Measurements from ENCODE around the gene MIOX. TPM values are rescaled to one million over a fixed set of nuclear protein-coding genes. Genes with fewer than 3 reads are reported as not detected.

The MIOX gene
- total RNA-seq, 1 donor from 2014 or later, result not detected

DNA sequence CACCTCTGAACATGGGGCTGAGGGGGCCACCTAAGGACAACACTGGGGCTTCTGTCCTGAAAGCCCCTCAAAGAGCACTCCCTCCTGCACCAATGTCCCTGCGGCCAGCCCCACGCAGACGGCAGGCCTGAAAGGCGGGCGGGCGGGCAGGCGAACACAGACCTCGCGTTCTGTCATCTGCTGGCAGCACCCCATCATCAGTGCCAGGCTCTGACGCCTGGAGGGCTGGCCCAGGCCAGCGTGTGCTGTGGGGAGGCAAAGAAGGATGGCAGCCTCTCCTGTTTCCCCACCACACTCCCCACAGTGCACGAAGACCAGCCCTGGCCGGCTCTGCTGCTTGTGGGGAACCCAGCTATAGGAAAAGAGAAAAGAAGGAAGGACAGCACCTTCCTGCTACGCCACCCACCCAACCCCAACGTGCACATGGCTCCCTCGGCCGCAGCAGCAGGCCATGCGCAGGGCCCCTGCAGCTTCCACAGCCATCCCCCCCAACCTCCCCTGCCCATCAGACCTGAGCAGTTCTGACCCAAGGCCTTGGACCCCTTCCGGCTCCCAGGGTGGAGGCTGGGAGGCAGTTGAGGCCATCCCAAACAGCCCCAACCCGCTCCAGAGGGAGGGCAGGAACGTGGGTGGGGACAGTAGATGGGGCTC lies 15.3 kb upstream of the MIOX start:
- peak overlapping the region; percentile 55 for H3K4me3 Mint-ChIP-seq (ENCODE audit: low read depth)
- peaks cover 50% of the 10 kb centered on the region for H3K4me1 Mint-ChIP-seq (ENCODE audit: low read depth)
- no peaks in the 10 kb centered on the region for H3K27me3 Mint-ChIP-seq (ENCODE audit: low read depth)
- peaks cover 17% of the 10 kb centered on the region for H3K36me3 Mint-ChIP-seq (ENCODE audit: low read depth)
- intact Hi-C loops (cut with micrococcal nuclease), result loop anchor here (5.0 kb wide), 1 partner anchor 56 kb away; the partner anchor contains the start of gene SCO2
- H3K9me3 Mint-ChIP-seq, result no peaks in the 10 kb centered on the region
- H3K27ac Mint-ChIP-seq, result peak overlapping the region; percentile 83
- no peak for DNase-seq (ENCODE audit: low spot score)

DNA sequence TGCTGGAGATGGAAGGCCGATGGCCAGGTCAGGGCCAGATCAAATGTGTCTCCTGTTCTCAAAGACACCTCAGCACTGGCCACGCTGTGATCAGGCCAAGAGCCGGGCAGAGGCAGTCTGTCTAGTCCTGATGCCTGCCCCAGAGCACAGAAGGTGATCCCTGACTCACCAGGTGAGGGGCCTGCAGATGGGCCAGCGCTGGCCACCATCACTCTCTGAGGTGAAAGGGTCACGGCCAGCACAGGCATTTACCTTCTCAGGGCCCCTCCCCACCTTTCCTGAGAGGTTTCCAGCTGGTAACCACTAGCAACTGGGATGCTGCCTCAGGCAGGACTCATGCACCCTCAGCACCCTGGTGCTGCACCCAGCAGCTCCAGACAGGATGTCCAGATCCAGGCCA lies 14.7 kb upstream of the MIOX start:
- peaks cover 47% of the 10 kb centered on the region for H3K4me1 Mint-ChIP-seq (ENCODE audit: low read depth)
- intact Hi-C loops (cut with micrococcal nuclease), result loop anchor here (5.0 kb wide), 1 partner anchor 55 kb away; the partner anchor contains the start of gene SCO2
- H3K27ac Mint-ChIP-seq, result no peak overlapping the region
- H3K9me3 Mint-ChIP-seq, result no peaks in the 10 kb centered on the region
- no peak for DNase-seq (ENCODE audit: low spot score)
- peaks cover 10% of the 10 kb centered on the region for H3K36me3 Mint-ChIP-seq (ENCODE audit: low read depth)
- H3K4me3 Mint-ChIP-seq (ENCODE audit: low read depth), result peak overlapping the region; percentile 38
- no peaks in the 10 kb centered on the region for H3K27me3 Mint-ChIP-seq (ENCODE audit: low read depth)

DNA sequence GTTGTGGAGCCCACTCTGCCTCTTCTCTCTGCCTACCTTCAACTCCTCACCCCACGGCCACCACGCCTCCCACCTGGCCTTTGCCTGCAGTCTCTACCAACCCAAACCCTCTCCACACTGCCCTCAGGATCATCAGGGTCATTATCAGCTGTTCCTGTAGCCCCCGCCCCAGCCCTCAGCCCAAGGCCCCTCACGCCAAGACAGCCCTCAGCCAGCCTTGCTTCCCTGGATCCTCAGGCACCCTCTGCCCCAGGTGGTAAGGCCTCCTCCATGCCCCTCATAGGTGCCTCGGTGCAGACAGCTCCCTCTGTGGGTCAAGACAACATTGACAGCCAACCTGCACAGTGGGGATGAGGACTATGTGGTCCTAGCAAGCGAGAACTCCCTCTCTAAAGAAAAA lies 13.6 kb upstream of the MIOX start:
- H3K9me3 Mint-ChIP-seq, result no peaks in the 10 kb centered on the region
- DNase-seq (ENCODE audit: low spot score), result no peak
- peak overlapping the region; percentile 66 for H3K27ac Mint-ChIP-seq
- H3K36me3 Mint-ChIP-seq (ENCODE audit: low read depth), result peaks cover 9% of the 10 kb centered on the region
- intact Hi-C loops (cut with micrococcal nuclease), result loop anchor here (5.0 kb wide), 1 partner anchor 54 kb away; the partner anchor contains the start of gene SCO2
- no peaks in the 10 kb centered on the region for H3K27me3 Mint-ChIP-seq (ENCODE audit: low read depth)
- peaks cover 46% of the 10 kb centered on the region for H3K4me1 Mint-ChIP-seq (ENCODE audit: low read depth)
- peak overlapping the region; percentile 96 for H3K4me3 Mint-ChIP-seq (ENCODE audit: low read depth)

DNA sequence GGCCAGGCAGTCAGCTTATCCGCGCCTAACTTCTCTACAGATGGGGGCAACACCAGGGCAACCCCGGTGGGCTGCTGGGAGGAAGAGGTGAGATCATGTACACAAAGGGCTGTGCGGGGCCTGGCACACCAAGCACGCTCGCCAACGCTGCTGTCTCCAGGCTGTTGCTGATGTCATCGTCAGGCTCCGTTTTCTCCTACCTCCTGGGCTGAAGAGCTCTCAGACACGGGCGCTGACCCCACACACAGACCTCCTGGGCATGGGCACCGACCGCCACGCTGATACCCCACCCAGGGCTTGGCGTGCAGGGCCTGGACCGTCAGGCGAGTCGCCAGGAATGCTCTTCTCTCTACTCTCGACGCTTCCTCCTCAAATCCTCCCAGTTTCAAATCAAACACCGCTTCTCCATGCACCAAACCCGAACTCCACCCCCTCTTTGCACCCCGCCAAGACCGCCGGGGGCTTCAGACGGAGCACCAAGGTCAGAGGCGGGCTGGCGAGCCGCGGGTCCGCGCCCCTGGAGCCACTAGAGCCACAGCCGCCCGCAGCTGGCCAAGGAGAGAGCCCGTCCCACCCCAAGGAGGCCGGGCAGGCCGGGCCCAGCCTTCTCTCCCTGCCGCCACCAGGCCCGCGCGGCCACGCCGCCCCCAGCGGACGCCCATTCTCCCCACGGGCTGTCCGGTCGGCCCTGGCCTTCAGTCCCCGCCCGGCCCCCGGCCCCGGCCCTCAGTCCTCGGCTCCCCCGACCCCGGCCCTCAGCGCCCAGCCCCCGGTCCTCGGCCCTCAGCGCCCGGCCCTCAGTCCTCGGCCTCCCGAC lies 12.6 kb upstream of the MIOX start:
- Mint-ChIP-seq H3K36me3 (ENCODE audit: low read depth) (peaks cover 5% of the 10 kb centered on the region), H3K4me1 (ENCODE audit: low read depth) (peaks cover 41% of the 10 kb centered on the region), H3K27me3 (ENCODE audit: low read depth) (peaks cover 3% of the 10 kb centered on the region), H3K27ac (peak overlapping the region; percentile 86), H3K4me3 (ENCODE audit: low read depth) (peak overlapping the region; percentile 96), H3K9me3 (no peaks in the 10 kb centered on the region)
- intact Hi-C loops (cut with micrococcal nuclease), result loop anchor here (5.0 kb wide), 1 partner anchor 53 kb away; the partner anchor contains the start of gene SCO2
- DNase-seq (ENCODE audit: low spot score), result no peak

DNA sequence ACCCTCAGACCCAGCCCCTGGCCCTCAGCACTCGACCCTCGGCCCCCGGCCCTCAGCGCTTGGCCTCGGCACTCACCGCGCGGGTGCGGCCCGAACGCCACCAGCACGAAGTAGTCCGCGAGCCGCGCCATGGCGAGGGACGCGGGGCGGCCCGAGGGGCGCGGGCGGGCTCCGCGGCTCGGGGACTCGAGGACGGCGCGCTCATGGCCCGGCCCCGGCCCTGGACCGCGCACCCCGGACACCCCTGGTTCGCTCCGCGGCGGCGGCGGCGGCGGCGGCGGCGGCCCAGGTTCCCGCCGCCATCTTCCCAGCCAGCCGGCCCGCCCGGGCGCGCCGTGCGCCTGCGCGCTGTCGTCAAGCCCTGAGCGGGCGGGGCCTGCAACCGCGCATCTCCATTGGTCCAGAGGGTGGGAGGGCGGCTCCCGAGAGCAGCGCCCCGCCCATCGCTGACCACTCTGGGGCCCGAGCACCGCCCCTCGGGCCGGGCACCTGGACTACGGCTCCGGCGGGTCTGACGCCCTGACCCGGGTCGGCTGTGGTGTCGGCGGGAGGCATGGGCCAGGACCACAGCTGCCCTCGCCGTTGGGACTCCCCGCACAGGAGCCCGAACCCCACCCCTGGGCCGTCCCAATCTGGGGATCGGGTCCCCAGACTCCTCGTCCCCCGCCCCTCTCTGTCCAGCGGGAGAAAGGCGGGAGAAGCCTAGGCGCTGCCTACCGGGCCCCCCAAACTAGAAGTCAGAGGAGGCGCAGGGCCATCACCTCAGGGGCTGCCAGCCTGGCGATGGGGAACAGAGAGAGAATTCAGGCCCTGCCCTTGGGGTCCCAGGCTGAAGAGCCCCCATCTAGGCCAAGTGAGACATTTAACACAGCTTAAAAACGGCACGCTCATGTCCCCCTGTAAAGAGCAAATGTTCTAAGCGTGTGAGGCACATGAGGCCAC lies 11.7 kb upstream of the MIOX start, which contains the start of gene SBF1:
SBF1 (minus strand) TSS at position 326 of the 942 bp plus-strand sequence; CDS start at position 131, 195 bp downstream.
- H3K27ac Mint-ChIP-seq, result peak within 1 kb of the TSS; percentile 86
- H3K27me3 Mint-ChIP-seq (ENCODE audit: low read depth), result peaks cover 10% of the 10 kb centered on the region
- peaks cover 5% of the 10 kb centered on the region for H3K36me3 Mint-ChIP-seq (ENCODE audit: low read depth)
- intact Hi-C loops (cut with micrococcal nuclease), result loop anchor here (5.0 kb wide), 1 partner anchor 52 kb away; the partner anchor contains the start of gene SCO2
- DNase-seq (ENCODE audit: low spot score), result peak; percentile 87
- H3K4me3 Mint-ChIP-seq (ENCODE audit: low read depth), result peak within 1 kb of the TSS; percentile 96
- no peaks in the 10 kb centered on the region for H3K9me3 Mint-ChIP-seq
- peaks cover 41% of the 10 kb centered on the region for H3K4me1 Mint-ChIP-seq (ENCODE audit: low read depth)

DNA sequence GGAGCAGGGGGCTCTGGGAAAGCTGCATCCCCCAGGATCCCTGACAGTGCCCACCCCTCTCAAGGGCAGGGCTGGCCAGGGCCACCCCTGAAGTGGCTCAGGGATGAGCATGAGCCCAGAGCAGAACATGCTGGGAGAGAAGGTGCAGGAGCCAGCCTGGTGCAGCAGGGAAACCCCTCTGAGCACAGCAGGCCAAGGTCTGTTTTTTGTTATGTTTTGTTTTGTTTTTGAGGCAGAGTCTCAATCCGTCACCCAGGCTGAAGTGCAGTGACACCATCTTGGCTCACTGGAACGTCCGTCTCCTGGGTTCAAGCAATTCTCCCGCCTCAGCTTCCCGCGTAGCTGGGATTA lies 11.0 kb upstream of the MIOX start:
- Mint-ChIP-seq H3K27me3 (ENCODE audit: low read depth) (peaks cover 15% of the 10 kb centered on the region), H3K4me3 (ENCODE audit: low read depth) (peak overlapping the region; percentile 64), H3K36me3 (ENCODE audit: low read depth) (peaks cover 5% of the 10 kb centered on the region), H3K27ac (no peak overlapping the region), H3K4me1 (ENCODE audit: low read depth) (peaks cover 39% of the 10 kb centered on the region), H3K9me3 (no peaks in the 10 kb centered on the region)
- intact Hi-C loops (cut with micrococcal nuclease), result no loop called here
- no peak for DNase-seq (ENCODE audit: low spot score)

DNA sequence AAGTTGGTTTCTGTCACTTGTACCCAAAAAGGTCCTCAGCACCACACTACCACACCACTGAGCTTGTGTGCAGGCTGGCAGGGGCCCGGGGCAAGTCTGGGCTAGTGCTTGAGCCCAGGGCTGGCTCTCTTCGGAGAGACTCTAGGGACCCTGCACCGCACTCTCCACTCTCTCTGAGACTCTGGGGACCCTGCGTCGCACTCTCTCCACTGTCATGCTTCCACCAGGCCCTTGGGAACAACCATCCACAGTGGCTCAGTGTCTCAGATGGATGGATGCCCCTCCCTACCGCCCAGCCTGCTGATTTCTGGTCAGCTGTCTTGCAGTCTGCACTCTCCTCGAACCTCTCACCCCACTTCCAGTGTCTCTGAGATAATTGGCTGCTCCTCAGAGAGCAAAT lies 9.8 kb upstream of the MIOX start:
- intact Hi-C loops (cut with micrococcal nuclease), result no loop called here
- Mint-ChIP-seq H3K27ac (peak overlapping the region; percentile 4), H3K4me3 (ENCODE audit: low read depth) (peak overlapping the region; percentile 68), H3K36me3 (ENCODE audit: low read depth) (peaks cover 5% of the 10 kb centered on the region), H3K27me3 (ENCODE audit: low read depth) (peaks cover 15% of the 10 kb centered on the region), H3K4me1 (ENCODE audit: low read depth) (peaks cover 29% of the 10 kb centered on the region), H3K9me3 (no peaks in the 10 kb centered on the region)
- no peak for DNase-seq (ENCODE audit: low spot score)

DNA sequence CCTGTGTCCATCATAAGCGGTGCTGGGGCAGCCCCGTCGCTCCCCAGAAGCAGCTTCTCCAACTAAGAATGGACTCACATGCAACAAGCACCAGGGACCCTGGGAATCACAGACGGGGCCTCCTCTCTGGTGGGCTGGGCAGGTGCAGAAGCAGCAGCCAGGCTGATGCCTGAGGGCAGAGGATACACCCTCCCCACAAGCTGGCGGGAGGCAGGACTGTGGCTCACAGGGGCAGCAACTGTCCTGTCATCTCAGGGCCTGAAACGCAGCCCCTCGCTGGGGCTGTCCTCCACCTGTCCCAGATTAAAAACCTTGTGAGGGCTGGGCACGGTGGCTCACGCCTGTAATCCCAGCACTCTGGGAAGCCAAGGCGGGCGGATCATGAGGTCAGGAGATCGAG lies 8.7 kb upstream of the MIOX start:
- DNase-seq (ENCODE audit: low spot score), result no peak
- Mint-ChIP-seq H3K4me1 (ENCODE audit: low read depth) (peaks cover 24% of the 10 kb centered on the region), H3K9me3 (no peaks in the 10 kb centered on the region), H3K36me3 (ENCODE audit: low read depth) (peaks cover 5% of the 10 kb centered on the region), H3K27me3 (ENCODE audit: low read depth) (peaks cover 15% of the 10 kb centered on the region), H3K27ac (no peak overlapping the region), H3K4me3 (ENCODE audit: low read depth) (no peak overlapping the region)
- intact Hi-C loops (cut with micrococcal nuclease), result no loop called here

DNA sequence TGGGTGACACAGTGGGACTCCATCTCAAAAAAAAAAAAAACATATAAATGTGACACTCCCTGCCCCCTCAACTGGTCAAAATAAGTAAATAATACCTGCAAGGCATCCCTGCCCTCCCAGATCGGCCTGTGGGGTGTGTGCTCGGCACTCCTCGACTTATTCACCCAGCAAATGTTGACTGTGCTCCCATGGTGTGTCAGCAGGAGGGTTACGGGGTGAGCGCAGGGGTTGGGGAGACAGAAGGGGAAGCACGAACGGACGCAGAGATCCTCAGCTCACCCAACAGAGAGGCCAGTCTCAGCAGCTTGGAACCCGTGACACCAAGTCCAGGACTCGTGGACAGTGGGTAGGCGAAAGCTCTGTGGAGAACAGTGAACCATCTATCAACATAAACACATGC lies 6.9 kb upstream of the MIOX start:
- intact Hi-C loops (cut with micrococcal nuclease), result no loop called here
- Mint-ChIP-seq H3K4me1 (ENCODE audit: low read depth) (peaks cover 11% of the 10 kb centered on the region), H3K27me3 (ENCODE audit: low read depth) (peaks cover 15% of the 10 kb centered on the region), H3K9me3 (no peaks in the 10 kb centered on the region), H3K27ac (no peak overlapping the region), H3K36me3 (ENCODE audit: low read depth) (no peaks in the 10 kb centered on the region), H3K4me3 (ENCODE audit: low read depth) (peak overlapping the region; percentile 78)
- DNase-seq (ENCODE audit: low spot score), result no peak

DNA sequence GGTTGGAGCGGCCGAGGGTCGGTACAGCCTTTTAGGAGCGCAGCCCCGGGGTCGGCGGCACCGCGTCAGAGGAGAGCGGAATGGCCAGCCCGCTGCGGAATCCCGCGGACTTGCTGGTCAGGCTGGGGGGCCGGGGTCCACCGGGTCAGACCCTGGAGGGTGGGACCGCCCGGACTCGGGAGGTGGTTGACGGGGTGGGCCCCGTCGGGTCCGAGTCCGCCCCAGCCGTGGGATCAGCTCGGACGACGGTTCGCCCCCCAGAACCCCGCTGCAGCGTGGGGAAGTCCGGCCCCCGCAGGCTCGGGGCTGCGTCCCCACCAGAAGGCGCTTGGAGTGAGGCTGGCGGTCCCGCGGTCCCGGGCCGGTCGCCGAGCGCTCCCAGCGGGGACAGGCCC lies 5.6 kb upstream of the MIOX start:
- Mint-ChIP-seq H3K27me3 (ENCODE audit: low read depth) (peaks cover 15% of the 10 kb centered on the region), H3K27ac (no peak overlapping the region), H3K9me3 (no peaks in the 10 kb centered on the region), H3K36me3 (ENCODE audit: low read depth) (no peaks in the 10 kb centered on the region), H3K4me1 (ENCODE audit: low read depth) (peaks cover 7% of the 10 kb centered on the region), H3K4me3 (ENCODE audit: low read depth) (peak overlapping the region; percentile 68)
- intact Hi-C loops (cut with micrococcal nuclease), result no loop called here
- no peak for DNase-seq (ENCODE audit: low spot score)

DNA sequence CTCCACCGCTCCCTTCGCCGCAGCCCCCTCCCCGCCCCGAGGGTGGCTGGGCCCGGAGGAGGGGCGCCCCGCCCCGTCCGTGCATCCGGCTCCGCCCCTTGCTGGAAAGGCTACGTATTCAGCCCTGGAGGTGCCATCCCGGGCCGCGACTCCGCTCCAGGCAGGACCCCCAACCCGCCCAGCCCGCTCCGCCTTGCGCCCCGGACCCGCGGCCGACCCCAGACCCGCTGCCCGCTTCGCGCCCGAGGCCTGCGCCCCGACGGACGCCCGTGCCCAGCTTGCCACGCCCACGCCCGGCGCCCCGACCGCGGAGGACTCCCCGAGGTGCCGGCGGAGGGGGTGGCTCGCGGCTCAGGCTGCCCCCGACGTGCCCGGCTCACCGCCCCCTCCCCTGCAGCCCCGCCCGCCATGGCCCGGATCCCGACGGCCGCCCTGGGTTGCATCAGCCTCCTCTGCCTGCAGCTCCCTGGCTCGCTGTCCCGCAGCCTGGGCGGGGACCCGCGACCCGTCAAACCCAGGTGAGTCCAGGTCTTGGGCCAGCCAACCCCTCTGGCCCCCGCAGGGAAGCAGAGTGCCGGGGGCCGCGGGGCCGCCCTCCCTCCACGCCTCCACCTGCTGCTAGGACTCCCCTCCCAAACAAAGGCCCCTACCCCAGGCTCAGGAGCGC lies 5.1 kb upstream of the MIOX start, which contains the start of gene ADM2:
ADM2 (plus strand) TSS at position 104 of the 667 bp plus-strand sequence; CDS start at position 409, 305 bp downstream.
- peak within 1 kb of the TSS; percentile 78 for H3K4me3 Mint-ChIP-seq (ENCODE audit: low read depth)
- H3K4me1 Mint-ChIP-seq (ENCODE audit: low read depth), result peaks cover 7% of the 10 kb centered on the region
- no peaks in the 10 kb centered on the region for H3K36me3 Mint-ChIP-seq (ENCODE audit: low read depth)
- intact Hi-C loops (cut with micrococcal nuclease), result no loop called here
- H3K27me3 Mint-ChIP-seq (ENCODE audit: low read depth), result peaks cover 15% of the 10 kb centered on the region
- no peaks in the 10 kb centered on the region for H3K9me3 Mint-ChIP-seq
- DNase-seq (ENCODE audit: low spot score), result peak; percentile 69
- peak within 1 kb of the TSS; percentile 38 for H3K27ac Mint-ChIP-seq

Data from activated T-helper 2 cell treated with anti-CD3 and anti-CD28 coated beads, Interferon-gamma antibody, Interleukin-2, Interleukin-4, amounts not matched to agents 10 μg/mL and 5 μg/mL and 100 μg/mL, durations not matched to agents 14 hours and 24 hours and 36 hours (primary cell).